GM19351 (cell line): ENCODE data around the gene FLOT1.

Experiments used
- ATAC-seq: cut with Tn5 transposase; IDR thresholded peaks from one replicate; pipeline ENCODE4 v1.9.1; 2021; ENCODE audit warnings: mild to moderate bottlenecking, moderate library complexity; ENCODE audit not compliant: unreplicated experiment

The FLOT1 gene

DNA sequence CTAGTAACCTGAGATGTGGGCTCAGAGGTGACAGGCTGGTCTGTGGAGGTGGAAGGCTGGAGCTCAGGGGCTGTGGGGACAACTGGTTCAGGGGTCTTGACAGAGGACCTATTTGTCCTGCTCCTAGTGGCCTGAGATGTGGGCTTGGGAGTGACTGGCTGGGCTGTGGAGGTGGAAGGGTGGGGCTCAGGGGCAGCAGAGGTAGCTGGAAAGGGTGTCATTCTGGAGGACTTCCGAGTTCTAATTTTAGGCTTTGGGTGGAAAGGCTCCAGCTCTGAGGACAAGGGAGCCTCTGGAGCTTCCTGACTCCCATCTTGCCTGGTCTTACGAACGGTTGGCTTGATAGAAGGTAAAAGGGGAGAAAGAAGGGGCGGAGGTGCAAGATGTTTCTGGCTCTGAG lies 36.9 kb downstream of the FLOT1 start:
- ATAC-seq = no peak

- ATAC-seq = no peak
These were observed 38.7 kb downstream of the FLOT1 start for GRCh38 chr6:30703821-30704220.

GRCh38 chr6:30703011-30703410 lies 39.5 kb downstream of the FLOT1 start:
- ATAC-seq = no peak

DNA sequence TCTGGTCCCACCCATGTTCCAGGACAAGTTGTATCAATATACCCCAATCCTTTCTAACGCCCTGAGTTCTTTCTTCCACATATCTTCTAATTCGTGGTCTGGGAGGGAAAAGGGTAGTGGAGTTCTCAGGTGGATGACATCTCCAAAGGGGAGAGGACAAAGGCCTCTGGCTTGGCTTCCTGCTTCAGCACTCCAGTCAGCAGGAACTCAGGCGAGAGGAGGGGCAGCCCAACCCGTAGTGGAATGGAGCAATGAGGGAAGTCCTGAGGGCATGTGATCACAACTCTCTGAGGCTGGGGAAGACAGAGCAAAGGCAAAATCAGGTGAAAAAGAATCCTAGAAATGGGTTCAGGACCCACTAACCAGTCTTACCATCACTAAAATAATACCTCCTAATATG lies 42.1 kb downstream of the FLOT1 start:
- ATAC-seq = no peak

GRCh38 chr6:30696432-30696831 lies 46.1 kb downstream of the FLOT1 start:
- ATAC-seq = no peak

- no peak for ATAC-seq
These were observed 51.2 kb downstream of the FLOT1 start for GRCh38 chr6:30691208-30691847.

DNA sequence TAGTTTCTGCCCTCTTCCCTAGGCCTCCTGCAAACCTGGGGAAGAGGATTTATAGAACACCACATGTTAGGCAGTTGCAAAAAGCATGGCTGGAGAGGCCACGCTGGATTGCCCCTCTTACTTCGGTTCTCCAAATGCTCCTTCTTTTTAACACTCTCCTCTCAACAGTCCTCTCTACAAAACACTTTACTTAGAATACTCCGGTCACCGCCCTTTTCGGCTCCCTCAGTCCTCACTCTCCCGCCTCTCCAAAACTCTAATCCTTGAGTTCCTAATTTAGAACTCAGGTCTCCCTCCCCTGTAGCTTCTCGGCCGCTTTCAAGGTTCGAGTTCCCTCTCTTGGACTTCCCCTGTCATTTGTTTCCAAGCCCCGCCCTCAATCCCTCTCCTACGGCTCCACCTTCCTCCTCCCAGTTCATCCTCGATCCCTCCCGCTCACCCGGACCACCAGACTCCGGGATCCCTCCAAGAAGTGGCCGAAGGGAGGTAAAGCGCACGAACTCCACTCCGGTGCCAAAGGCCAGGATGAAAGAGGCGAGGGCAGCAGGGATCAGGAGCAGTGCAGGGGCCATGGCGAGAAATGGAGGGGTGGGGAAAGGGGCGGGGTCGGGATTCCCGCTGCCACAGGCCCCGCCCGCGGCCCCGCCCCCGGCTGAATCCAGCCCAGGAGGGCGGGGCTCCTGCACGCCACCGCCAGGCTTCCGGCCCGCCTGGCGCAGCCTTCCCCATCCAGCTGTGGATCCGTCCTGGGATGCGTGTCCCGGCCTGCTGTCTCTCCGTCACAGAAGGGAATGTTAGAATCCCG lies 51.9 kb downstream of the FLOT1 start, which contains the start of gene NRM:
TSS of gene NRM (minus strand) at position 582 of the 805 bp plus-strand sequence. CDS start at position 572, 10 bp downstream.
- no peak for ATAC-seq

GRCh38 chr6:30689985-30690384 lies 52.5 kb downstream of the FLOT1 start:
- no peak for ATAC-seq

GRCh38 chr6:30689022-30689865 lies 53.2 kb downstream of the FLOT1 start:
- ATAC-seq = no peak

GRCh38 chr6:30688569-30688968 lies 53.9 kb downstream of the FLOT1 start:
- no peak for ATAC-seq

DNA sequence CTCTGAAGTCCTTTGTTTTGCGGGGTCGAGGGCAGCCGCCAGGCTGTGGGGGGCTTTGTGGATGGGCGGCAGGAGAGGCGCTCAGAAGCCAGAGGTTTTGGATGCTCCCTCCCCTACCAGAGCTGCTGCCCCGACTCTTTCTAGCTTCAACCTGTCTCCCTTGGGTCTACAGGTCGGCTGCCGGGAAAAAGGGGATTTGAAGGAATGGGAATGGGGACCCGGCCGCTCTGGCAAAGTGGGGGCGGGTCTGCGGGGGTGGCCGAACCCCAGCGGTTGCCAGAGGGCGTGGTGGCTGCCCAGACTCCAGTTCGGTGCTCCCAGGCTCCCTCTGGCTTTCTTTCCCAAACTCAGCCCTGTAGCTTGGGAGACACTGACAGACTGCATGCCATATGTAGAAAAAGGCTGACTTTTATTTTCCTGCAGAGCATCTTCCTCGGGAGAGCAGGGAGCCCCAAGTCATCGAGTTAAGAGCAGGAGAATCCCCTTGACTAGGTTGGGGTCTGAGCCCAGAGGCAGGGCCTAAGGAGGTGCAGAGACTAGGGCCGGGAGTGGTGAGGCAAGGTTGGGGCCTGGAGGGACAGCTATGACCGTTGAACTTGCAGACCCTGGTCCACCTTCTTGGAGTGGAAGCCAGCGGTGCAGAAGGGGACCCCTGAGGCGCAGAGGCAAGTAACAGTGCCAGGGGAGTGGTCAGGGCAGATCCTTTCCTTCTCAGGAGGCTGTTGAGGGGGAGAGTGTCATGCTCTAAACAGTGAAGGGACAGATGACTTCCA lies 54.6 kb downstream of the FLOT1 start:
- ATAC-seq = no peak

- ATAC-seq = peak; percentile 44
These were observed 55.4 kb downstream of the FLOT1 start for GRCh38 chr6:30686908-30687658.

- ATAC-seq = no peak
These were observed 56.2 kb downstream of the FLOT1 start, which contains the start of gene PPP1R18 for GRCh38 chr6:30686009-30686907. PPP1R18 (minus strand) TSS chr6:30686645; CDS start chr6:30686018, 627 bp downstream.

DNA sequence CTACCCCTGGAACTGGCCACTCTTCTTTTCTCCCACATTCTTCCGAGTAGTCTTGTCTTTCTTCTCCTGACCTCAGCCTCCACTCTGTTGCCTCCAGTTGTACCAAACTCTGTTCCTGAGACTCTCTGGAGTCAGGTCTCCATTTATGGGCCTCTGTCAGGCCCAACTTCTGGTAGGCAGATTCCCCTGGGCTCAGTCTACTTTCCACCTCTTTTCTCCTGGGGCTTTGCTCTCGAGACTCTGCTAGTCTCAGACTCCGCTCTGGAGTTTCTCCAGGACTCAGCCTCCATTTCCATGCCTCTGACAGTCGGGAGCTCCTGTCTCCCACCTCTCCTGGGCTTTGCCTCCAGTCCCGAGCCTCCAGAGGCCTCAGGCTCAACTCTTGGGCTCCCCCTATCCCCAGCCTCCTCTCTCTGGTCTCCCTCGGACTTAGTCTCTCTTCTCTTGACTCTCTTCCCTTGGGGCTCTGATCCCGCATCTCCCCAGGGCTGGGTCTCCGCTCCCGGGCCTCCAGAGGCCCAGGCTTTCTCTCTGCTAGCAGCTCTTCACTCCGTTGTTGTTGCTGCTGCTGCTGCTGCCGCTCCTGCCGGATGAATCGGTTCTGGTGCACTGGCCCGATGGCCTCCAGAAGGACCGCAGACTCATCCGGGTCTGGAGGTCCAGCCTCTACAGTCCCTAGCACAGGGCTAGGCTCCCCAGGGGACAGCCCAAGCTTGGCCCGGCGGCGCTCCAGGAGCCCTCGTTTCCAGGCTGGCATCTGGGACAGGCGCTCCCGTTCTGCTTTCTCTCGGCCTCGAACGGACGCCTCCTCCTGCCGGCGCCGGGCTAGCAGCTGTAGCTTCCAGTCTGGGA lies 57.1 kb downstream of the FLOT1 start:
- ATAC-seq = no peak

- ATAC-seq = no peak
These were observed 57.9 kb downstream of the FLOT1 start for GRCh38 chr6:30684386-30685156.

GRCh38 chr6:30683980-30684338 lies 58.5 kb downstream of the FLOT1 start:
- ATAC-seq = no peak
